ENCODE data around the gene ERICH6B.

Gene ERICH6B

GRCh38 chr13:45540864-45541263, 74.7 kb downstream of the ERICH6B start:
- no peak for DNase-seq

DNA sequence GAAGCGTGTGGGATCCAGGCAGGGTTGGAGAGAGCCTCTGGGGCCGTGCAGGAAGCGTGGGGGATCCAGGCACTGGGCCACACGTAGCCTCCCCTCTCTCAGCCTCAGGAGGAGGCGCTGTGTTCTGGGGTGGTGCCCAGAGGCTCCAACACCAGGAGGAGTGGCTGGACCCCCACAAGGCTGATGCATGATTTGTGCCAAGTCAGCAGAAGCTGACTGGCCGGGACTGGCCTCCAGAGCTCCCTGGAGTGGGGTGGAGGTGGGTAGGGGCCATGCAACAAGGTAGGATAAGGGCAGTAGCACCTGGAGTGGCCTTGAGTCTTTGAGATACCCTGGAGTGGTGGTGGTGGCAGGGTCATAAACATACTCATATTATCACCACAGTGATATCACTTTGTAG, 75.3 kb downstream of the ERICH6B start:
- no peak for DNase-seq

- DNase-seq = no peak
Measured at GRCh38 chr13:45538382-45538781, 77.2 kb downstream of the ERICH6B start.

DNA sequence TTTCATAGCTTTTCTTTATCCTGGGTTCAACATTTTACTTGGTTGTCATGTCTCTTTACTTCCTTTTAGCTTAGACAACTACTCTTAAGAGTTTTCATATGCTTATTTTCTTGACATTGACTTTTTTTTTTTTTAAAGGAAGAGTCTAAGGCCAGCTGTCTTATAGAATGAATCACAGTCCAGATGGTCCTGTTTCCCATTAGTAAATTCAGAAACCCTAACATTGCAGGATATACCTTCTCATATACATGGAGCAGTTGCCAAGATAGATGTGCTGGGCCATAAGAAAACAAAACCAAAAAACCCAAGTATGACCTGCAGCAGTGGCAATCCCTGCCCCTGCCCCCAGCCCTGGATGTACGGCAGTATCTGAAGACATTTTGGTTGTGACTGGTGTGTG, 78.0 kb downstream of the ERICH6B start:
- DNase-seq = no peak

DNA sequence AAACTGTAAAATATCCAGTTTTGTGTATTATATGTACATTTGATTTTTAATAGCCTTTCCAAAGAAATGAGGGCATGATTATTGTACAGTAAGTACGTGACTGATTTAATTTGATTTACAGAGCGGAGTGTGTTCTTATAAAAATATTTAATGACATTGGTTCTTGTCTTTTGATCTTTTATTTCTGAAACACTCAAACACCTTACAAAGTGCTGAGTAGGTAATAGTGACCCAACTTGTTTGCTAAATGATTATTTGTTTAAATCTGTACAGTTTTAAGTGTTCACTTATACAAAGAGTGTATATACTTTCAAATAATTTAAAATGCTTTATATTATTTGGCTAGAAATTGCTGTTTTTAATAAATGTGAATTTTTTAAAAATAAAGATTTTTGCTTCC, 79.3 kb downstream of the ERICH6B start:
- no peak for DNase-seq

DNA sequence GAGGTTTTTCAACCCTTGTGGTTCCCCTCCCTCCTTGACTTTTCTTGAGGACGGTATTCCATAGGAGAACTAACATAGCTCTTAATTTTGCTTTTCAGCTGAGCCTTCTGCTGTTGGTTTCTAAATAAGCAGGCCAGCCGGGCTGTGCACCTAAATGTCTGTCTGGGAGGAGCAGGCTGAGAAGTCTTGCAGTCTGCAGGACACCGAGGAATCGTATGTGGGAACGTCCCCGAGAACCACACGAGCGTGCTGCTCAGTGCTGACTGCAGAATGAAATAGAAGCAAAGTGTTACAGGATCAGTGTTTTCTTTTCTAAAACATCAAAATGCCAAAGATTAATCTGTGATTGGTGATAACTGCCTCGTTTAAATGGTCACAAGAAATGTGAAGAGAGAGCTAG, 80.9 kb downstream of the ERICH6B start:
- no peak for DNase-seq

GRCh38 chr13:45529758-45530157, 85.8 kb downstream of the ERICH6B start:
- DNase-seq = no peak

- no peak for DNase-seq
Measured at GRCh38 chr13:45527699-45528462, 87.7 kb downstream of the ERICH6B start.

- no peak for DNase-seq
Measured at GRCh38 chr13:45522571-45522970, 93.0 kb downstream of the ERICH6B start.

DNA sequence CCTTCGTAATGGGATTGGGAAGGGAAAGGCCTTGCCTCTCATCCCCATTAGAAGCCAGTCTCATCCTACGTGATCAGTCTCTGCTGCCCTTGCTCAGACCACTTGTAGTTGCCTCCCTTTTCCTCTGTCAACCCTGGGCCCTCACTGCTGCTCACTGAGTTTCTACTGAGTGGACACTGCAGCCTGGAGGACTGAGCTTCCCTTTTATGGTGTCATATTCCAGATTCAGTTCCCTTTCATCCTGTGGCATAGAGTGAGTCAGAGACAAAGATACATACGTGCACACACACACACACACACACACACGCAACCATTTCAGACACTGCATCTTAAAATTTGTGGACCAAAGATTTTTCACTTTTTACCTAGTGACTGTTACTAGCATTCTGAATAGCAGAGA, 94.2 kb downstream of the ERICH6B start:
- no peak for DNase-seq

GRCh38 chr13:45519493-45519892, 96.0 kb downstream of the ERICH6B start:
- DNase-seq = no peak

- DNase-seq = no peak
Measured at GRCh38 chr13:45518525-45519245, 96.9 kb downstream of the ERICH6B start.

- DNase-seq = no peak
Measured at GRCh38 chr13:45516757-45517156, 98.8 kb downstream of the ERICH6B start.

DNA sequence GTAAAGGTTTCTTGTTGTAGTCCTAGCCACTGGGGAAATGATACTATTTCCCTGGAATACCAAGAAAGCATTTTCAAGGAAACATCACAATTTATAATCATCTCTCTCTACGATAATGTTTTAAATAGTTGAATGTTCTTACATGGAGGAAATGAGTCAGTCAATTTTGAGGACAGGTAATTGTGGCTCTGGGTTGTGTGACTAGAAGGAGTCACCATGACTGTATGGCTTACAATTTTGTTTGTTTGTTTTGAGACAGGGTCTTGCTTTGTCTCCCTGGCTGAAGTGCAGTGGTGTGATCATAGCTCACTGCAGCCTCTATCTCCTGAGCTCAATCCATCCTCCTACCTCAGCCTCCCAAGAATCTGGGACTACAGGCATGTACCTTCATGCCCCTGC, 103.4 kb downstream of the ERICH6B start:
- no peak for DNase-seq

DNA sequence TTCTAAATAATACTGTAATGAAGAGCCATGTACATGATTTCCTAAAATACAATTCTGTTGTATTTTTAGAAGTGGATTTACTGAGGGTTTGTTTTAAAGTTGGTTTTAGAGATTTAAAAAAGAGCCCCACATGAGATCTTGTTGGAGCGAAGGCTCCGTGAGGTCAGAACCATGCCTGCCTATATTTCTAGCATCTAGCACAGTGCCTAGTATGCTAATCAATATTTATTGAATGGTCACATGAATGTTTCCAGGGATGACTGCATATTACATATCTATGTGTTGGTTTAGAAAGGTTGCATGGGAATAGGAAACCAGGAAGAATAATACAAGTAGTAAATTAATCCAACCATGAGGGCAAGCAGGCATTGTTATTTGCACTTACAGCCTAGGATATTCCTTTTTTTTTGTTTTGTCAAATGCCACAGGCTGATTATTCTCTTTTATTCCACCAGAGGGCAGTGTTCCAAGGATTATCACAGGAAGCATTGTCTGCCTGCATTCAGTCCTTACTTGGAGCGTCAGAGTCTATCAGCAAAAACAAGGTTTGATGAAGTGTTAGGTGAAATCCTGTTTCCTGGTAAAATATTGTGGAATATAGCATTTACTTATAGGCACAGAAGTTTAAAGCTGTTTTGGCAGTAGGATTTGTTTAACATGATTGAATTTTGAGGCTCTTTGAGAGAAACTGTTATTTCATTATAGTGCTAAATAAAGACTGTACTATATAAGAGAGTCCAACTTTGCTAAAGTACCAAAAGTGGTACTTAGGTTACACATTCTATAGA, 104.0 kb downstream of the ERICH6B start:
- DNase-seq = no peak

DNA sequence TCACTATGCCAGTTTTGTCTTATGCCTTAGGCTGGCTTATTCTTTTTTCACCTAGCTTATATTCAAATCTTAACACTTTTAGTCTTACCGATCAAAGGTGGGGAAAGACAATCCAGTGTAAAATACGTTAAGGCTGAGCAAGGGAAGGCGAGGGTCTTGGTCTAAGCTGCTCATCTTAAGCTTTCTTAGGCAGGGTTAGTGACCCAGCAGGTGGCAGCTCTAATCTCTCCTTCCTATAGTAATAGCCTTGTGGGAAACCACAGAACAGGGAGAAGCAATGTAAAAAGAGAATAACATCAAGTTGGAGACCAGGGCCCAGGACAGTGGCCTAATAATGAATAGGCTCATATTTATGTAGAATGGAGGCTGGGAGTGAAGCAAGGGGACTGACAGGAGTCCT, 104.9 kb downstream of the ERICH6B start:
- no peak for DNase-seq

DNA sequence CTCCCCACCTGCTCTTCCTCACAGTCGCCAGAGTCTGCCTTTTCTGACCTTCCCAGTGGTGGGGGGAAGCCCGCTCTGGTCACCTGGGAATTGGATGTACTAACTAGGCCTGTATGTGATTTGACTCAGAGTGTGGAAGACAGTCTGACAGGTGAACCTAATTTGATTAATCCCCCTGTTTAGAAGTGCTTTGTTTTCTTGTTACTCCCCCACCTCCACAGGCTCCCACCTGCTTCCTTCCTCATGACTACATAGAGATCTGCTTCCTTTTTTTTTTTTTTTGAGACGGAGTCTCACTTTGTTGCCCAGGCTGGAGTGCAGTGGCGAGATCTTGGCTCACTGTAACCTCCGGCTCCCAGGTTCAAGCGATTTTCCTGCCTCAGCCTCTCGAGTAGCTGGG, 106.8 kb downstream of the ERICH6B start:
- DNase-seq = no peak

GRCh38 chr13:45506811-45507210, 108.7 kb downstream of the ERICH6B start:
- DNase-seq = no peak

DNA sequence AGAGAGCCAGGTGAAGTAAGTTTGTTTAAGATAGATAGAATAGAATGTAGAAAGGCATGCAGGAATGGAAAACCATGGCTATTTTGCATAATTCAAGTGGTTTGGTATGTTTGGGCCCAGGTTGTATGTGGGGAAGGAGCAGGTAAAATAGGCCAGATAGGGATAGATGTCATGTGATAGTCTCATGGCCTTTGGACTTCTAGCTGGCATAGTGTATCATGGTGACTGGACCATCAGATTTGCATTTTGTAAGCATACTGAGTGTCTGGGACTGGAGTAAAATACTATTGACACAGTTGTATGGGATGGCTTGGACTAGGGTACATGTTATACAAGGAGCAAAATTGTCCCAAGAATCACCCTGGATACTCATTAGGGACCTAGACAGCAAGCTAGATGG, 111.9 kb downstream of the ERICH6B start:
- DNase-seq = no peak

- no peak for DNase-seq
Measured at GRCh38 chr13:45501175-45501526, 114.4 kb downstream of the ERICH6B start.

GRCh38 chr13:45500492-45501174, 114.9 kb downstream of the ERICH6B start:
- DNase-seq = no peak

- no peak for DNase-seq
Measured at GRCh38 chr13:45496942-45497341, 118.6 kb downstream of the ERICH6B start.

DNA sequence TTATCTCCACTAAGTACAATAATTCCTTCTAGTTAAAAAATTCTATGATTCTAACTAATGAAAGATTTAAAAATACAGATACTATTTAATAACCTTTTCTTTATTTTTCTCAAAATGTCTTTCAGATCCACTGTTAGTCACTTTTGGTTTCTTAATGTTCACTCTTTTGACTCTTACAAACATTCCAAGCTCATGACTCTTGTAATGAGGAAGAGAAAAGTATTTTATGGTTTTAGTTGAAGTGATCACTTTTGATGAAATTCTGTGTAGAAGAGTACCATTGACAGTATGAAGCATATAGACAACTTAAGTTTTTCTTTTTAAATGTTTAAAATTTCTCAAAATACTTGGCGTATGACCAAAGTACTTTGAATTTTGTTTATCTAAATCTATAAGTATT, 123.0 kb downstream of the ERICH6B start:
- DNase-seq = no peak

Data from activated gamma-delta T cell (primary cell).